ENCODE measurements around the gene OR6J1. TPM values are rescaled to one million over a fixed set of nuclear protein-coding genes. Genes with fewer than 3 reads are reported as not detected.

OR6J1 gene
- total and polyA plus RNA-seq, 2 of the 8 experiments (the other 6 are each of a cell fraction or from before 2014, with no cell fraction given) = not detected

DNA sequence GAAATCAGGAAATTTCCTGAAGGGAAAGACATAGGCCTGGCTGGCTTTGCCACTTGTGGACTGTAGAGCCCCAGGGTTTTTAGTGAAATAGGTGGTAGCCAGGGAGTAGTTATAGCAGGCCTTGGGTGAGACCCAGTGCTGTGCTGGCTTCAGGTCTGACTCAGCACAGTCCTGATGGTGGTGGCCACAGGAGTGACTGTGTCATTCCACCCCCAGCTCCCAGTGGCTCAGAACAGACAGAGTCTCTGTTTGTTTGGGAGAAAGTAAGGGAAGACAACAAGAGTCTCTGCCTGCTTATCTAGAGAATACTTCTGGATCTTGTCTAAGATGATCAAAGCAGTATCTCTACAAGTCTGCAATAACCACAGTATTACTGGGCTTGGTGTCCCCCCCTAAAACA lies 27.5 kb upstream of the OR6J1 start:
- Histone ChIP-seq H3K36me3 (ENCODE audit: control insufficient read depth in 2 of 4, insufficient read depth in 4 of 4, low read length in 3 of 4) (no peaks in the 10 kb centered on the region), H4K5ac (ENCODE audit: insufficient read length, low read depth, low read length) (no peak overlapping the region), H3K23ac (ENCODE audit: insufficient read length) (no peak overlapping the region), H3K14ac (ENCODE audit: insufficient read length) (no peak overlapping the region), H3K4ac (replicated peaks; ENCODE audit: insufficient read length, low read depth, low read length) (no peak overlapping the region), H2AFZ (ENCODE audit: low read length) (no peak overlapping the region), H3K27me3 (replicated peaks in 1 of 4; ENCODE audit: control insufficient read depth in 3 of 4, extremely low read depth in 1 of 4, insufficient read depth in 3 of 4, low read length in 3 of 4) (no peaks in the 10 kb centered on the region), H3K18ac (ENCODE audit: extremely low read depth, low read length) (no peak overlapping the region), H4K8ac (ENCODE audit: extremely low read depth, insufficient read depth, low read length) (no peak overlapping the region), H4K20me1 (replicated peaks in 1 of 2; ENCODE audit: control insufficient read depth in 1 of 2, insufficient read depth in 2 of 2, low read length in 2 of 2) (no peaks in the 10 kb centered on the region), H2BK15ac (ENCODE audit: low read length) (no peak overlapping the region), H3K79me1 (ENCODE audit: low read depth, low read length) (no peaks in the 10 kb centered on the region), H3K4me2 (ENCODE audit: insufficient read depth in 1 of 2, low read depth in 2 of 2, low read length in 2 of 2) (no peak overlapping the region), H3K9ac (replicated peaks in 1 of 4; ENCODE audit: extremely low read depth in 1 of 4, low read depth in 3 of 4, low read length in 3 of 4) (no peak overlapping the region), H3K79me2 (ENCODE audit: control insufficient read depth in 1 of 2, insufficient read depth in 2 of 2, low read length in 2 of 2) (no peaks in the 10 kb centered on the region), H2BK120ac (replicated peaks; ENCODE audit: low read depth, low read length) (no peak overlapping the region), H3K4me3 (ENCODE audit: extremely low read depth in 1 of 4, insufficient read depth in 2 of 4, low read depth in 3 of 4, low read length in 4 of 4) (no peak overlapping the region), H3K23me2 (ENCODE audit: low read depth, low read length) (no peaks in the 10 kb centered on the region), H4K91ac (replicated peaks; ENCODE audit: insufficient read length, low read length) (no peak overlapping the region), H2BK12ac (ENCODE audit: low read depth, low read length) (no peak overlapping the region), H3K9me3 (ENCODE audit: insufficient read depth in 2 of 2, low read depth in 1 of 2, low read length in 1 of 2) (no peaks in the 10 kb centered on the region), H2AK5ac (ENCODE audit: low read depth, low read length) (no peak overlapping the region), H3K56ac (replicated peaks; ENCODE audit: insufficient read length, low read depth, low read length) (no peak overlapping the region), H3K27ac (ENCODE audit: low read depth, low read length) (no peak overlapping the region), H3K4me1 (replicated peaks in 1 of 4; ENCODE audit: control insufficient read depth in 3 of 4, insufficient read depth in 4 of 4, low read length in 3 of 4) (no peaks in the 10 kb centered on the region), H2BK5ac (ENCODE audit: low read depth, low read length) (no peak overlapping the region), H2BK20ac (ENCODE audit: low read length) (no peak overlapping the region)
- ChIA-PET CTCF (ENCODE audit: partially characterized antibody) (interaction anchor here (1.5 to 3.3 kb wide), 2 partner anchors 14 to 18 kb away, joined by 5 to 10 read pairs; no protein-coding TSS in a partner anchor), POLR2A (ENCODE audit: partially characterized antibody) (no interaction called here)
- DNase-seq (ENCODE audit: low read depth in 1 of 2, low spot score in 2 of 2) = no peak
- no peak for FAIRE-seq
- no peak for TF ChIP-seq CBX5 (IDR thresholded peaks at IDR 0.05; ENCODE audit: low read depth, low read length)
- no peak for TF ChIP-seq MAFK (IDR thresholded peaks at IDR 0.05; ENCODE audit: low read depth, low read length)
- TF ChIP-seq NANOG (IDR thresholded peaks at IDR 0.05; ENCODE audit: insufficient read depth, low read depth, low read length, poor library complexity, severe bottlenecking) = no peak
